PFSK-1 (cell line): ENCODE results near the gene SLC8B1.

Experiments
- POLR2AphosphoS5 ChIP-seq: IDR thresholded peaks from 2 replicates; pipeline ENCODE4 v1.6.1; 2012; ENCODE audit warnings: low read depth, mild to moderate bottlenecking, control low read depth, low read length, moderate library complexity
- SIN3A ChIP-seq: IDR thresholded peaks from 2 replicates; pipeline ENCODE4 v1.6.1; 2012; ENCODE audit warnings: mild to moderate bottlenecking, low read length, moderate library complexity, borderline replicate concordance; ENCODE audit not compliant: insufficient read depth
- TAF1 ChIP-seq: IDR thresholded peaks from 2 replicates; pipeline ENCODE4 v1.6.1; 2012; ENCODE audit warnings: low read length, control low read depth, borderline replicate concordance; ENCODE audit not compliant: insufficient read depth
- TF ChIP-seq, protein P1 (sequence below), 2 experiments: IDR thresholded peaks; 2 replicates each; pipeline versions ENCODE4 v1.6.1 to v1.8.0; 2011 to 2012; ENCODE audit warnings: low read depth in 2 of 2, low read length in 2 of 2, control low read depth in 1 of 2, inconsistent platforms in 1 of 2, mild to moderate bottlenecking in 1 of 2, moderate library complexity in 1 of 2; ENCODE audit not compliant: insufficient read depth in 1 of 2

DNA sequence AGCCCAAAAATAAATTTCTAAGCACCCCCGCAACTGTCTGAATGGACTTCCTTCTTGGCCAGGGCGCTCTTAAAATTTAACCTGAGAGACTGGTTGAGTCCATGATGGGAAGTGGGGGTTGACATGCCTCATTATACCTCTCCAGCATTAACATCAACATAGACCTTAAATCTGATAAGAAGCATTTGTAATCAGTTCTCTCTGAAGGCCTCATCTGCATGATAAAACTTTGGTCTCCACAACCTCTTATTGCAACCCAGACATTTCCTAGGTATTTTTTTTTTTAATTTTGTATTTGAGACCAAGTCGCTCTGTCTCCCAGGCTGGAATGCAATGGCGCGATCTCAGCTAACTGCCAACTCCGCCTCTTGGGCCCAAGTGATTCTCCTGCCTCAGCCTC lies 10.4 kb upstream of the SLC8B1 start:
- TF ChIP-seq POLR2AphosphoS5: no peak
- TF ChIP-seq SIN3A: no peak
- TF ChIP-seq, protein P1, sequence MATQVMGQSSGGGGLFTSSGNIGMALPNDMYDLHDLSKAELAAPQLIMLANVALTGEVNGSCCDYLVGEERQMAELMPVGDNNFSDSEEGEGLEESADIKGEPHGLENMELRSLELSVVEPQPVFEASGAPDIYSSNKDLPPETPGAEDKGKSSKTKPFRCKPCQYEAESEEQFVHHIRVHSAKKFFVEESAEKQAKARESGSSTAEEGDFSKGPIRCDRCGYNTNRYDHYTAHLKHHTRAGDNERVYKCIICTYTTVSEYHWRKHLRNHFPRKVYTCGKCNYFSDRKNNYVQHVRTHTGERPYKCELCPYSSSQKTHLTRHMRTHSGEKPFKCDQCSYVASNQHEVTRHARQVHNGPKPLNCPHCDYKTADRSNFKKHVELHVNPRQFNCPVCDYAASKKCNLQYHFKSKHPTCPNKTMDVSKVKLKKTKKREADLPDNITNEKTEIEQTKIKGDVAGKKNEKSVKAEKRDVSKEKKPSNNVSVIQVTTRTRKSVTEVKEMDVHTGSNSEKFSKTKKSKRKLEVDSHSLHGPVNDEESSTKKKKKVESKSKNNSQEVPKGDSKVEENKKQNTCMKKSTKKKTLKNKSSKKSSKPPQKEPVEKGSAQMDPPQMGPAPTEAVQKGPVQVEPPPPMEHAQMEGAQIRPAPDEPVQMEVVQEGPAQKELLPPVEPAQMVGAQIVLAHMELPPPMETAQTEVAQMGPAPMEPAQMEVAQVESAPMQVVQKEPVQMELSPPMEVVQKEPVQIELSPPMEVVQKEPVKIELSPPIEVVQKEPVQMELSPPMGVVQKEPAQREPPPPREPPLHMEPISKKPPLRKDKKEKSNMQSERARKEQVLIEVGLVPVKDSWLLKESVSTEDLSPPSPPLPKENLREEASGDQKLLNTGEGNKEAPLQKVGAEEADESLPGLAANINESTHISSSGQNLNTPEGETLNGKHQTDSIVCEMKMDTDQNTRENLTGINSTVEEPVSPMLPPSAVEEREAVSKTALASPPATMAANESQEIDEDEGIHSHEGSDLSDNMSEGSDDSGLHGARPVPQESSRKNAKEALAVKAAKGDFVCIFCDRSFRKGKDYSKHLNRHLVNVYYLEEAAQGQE (IDR thresholded peaks at IDR 0.05; ENCODE audit: insufficient read depth in 1 of 2, low read depth in 2 of 2, low read length in 2 of 2): no peak
- TF ChIP-seq TAF1: no peak
